Adipocyte (in vitro differentiated cells): ENCODE data around the gene IGHMBP2.

Source experiments
- DNase-seq: peaks from one replicate; pipeline ENCODE4 v3.0.0-alpha.2; 2015; ENCODE audit warnings: low read depth
- H3K27me3 ChIP-seq: replicated peaks from 2 replicates; pipeline ENCODE4 v1.7.0; 2013; ENCODE audit warnings: mild to moderate bottlenecking, low read length, moderate library complexity; ENCODE audit not compliant: control insufficient read depth, insufficient read depth
- H3K36me3 ChIP-seq: 2 replicates; pipeline ENCODE4 v1.7.0; 2013; ENCODE audit warnings: low read length, mild to moderate bottlenecking, moderate library complexity; ENCODE audit not compliant: control insufficient read depth, insufficient read depth, severe bottlenecking
- H3K4me1 ChIP-seq: 2 replicates; pipeline ENCODE4 v1.7.0; 2013; ENCODE audit warnings: mild to moderate bottlenecking, low read length, moderate library complexity; ENCODE audit not compliant: control insufficient read depth, insufficient read depth
- H3K4me3 ChIP-seq: 2 replicates; pipeline ENCODE4 v1.7.0; 2013; ENCODE audit warnings: mild to moderate bottlenecking, low read length, moderate library complexity
- H3K9ac ChIP-seq: 2 replicates; pipeline ENCODE4 v1.7.0; 2013; ENCODE audit warnings: mild to moderate bottlenecking, low read length, moderate library complexity
- H3K9me3 ChIP-seq: 2 replicates; pipeline ENCODE4 v1.7.0; 2013; ENCODE audit warnings: mild to moderate bottlenecking, low read length, moderate library complexity; ENCODE audit not compliant: control insufficient read depth

The IGHMBP2 gene

GRCh38 chr11:68982134-68982533, 78.4 kb downstream of the IGHMBP2 start:
- H3K9me3 ChIP-seq, result peaks cover 14% of the 10 kb centered on the region
- H3K36me3 ChIP-seq, result no peaks in the 10 kb centered on the region
- H3K4me1 ChIP-seq, result peaks cover 2% of the 10 kb centered on the region
- H3K9ac ChIP-seq, result no peak overlapping the region
- peaks cover 27% of the 10 kb centered on the region for H3K27me3 ChIP-seq
- H3K4me3 ChIP-seq, result no peak overlapping the region
- DNase-seq, result no peak

DNA sequence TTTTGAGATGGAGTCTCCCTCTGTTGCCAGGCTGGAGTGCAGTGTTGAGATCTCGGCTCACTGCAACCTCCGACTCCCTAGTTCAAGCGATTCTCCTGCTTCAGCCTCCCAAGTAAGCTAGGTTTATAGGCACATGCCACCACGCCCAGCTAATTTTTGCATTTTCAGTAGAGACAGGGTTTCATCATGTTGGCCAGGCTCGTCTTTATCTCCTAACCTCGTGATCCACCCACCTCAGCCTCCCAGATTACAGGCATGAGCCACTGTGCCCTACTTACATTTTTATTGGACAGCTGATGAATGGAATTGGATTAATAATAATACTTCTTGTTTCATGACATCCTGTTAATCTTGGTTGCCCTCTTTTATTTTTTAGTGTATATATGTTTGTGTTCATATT, 80.1 kb downstream of the IGHMBP2 start:
- DNase-seq, result no peak
- Histone ChIP-seq H3K4me1 (peaks cover 6% of the 10 kb centered on the region), H3K9me3 (peaks cover 14% of the 10 kb centered on the region), H3K36me3 (no peaks in the 10 kb centered on the region), H3K4me3 (no peak overlapping the region), H3K9ac (no peak overlapping the region), H3K27me3 (peaks cover 21% of the 10 kb centered on the region)

- DNase-seq, result peak; percentile 44
- H3K4me1 ChIP-seq, result peaks cover 6% of the 10 kb centered on the region
- H3K9me3 ChIP-seq, result peaks cover 10% of the 10 kb centered on the region
- H3K36me3 ChIP-seq, result no peaks in the 10 kb centered on the region
- H3K9ac ChIP-seq, result no peak overlapping the region
- H3K27me3 ChIP-seq, result peaks cover 18% of the 10 kb centered on the region
- no peak overlapping the region for H3K4me3 ChIP-seq
Measured at GRCh38 chr11:68987211-68987610, 83.5 kb downstream of the IGHMBP2 start.

DNA sequence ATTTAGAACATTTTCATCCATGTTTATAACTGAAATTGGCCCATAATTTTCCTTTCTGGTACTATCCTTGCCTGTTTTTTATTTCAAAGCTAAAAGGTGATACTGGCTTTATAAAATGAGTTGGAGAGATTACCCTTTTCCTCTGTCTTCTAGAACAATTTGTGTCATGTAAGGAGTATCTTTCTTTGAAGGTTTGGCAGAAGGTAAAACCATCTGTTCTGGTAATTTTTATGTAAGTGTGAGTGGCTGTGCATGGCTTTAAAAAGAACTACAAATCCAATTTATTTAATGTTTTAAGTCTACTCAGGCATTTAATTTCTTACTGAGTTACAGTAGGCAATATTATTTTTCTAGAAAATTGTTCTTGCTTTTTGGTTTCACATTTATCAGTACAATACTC, 84.8 kb downstream of the IGHMBP2 start:
- Histone ChIP-seq H3K4me1 (peaks cover 6% of the 10 kb centered on the region), H3K4me3 (no peak overlapping the region), H3K36me3 (no peaks in the 10 kb centered on the region), H3K9me3 (peaks cover 5% of the 10 kb centered on the region), H3K27me3 (peaks cover 30% of the 10 kb centered on the region), H3K9ac (no peak overlapping the region)
- no peak for DNase-seq
